T47D (cell line): ENCODE data around the gene ARID3B.

ENCODE experiments used
- DNase-seq, 2 experiments: peaks; one replicate each; pipeline versions ENCODE4 v3.0.0 to v3.0.0-alpha.2; 2011 to 2012; ENCODE audit warnings: low read depth in 1 of 2, low spot score in 1 of 2
- JUND ChIP-seq: IDR thresholded peaks from 2 replicates; pipeline ENCODE4 v1.6.1; 2012; ENCODE audit warnings: low read depth
- in situ Hi-C: cut with HindIII; loops from 2 replicates; pipeline ENCODE4 v1.10.0; 2016; ENCODE audit warnings: low sequenced_read_pairs, low pct_unique_long_range_greater_than_20kb

ARID3B gene

DNA sequence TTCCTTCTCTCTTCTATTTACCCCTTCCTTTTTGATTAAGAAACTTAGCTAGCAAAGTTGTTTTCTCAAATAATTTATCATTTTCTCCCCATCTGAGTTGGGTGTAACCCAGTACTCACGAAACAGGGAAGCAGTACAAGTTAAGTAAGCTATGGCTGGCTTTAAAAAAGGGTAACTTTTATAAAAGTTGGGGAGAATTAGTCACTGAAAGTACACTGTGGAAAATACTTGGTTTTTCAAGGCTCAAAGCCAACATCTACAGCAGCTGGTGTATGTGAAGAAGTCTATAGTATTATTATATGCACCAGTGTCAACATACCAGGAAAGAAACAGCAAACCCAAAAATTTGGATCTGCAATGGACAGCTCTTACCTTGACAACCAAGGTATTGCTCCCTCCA is 100.1 kb downstream of the ARID3B start:
- DNase-seq: no peak
- in situ Hi-C loops: no loop called here
- no peak for TF ChIP-seq JUND

- DNase-seq: peak; percentile 30 to 71
- 0 out of 2 replicates have a peak, but pooled peaks have one; percentile 22 for TF ChIP-seq JUND
- in situ Hi-C loops: no loop called here
Measured at GRCh38 chr15:74642348-74642733, 101.3 kb downstream of the ARID3B start.

DNA sequence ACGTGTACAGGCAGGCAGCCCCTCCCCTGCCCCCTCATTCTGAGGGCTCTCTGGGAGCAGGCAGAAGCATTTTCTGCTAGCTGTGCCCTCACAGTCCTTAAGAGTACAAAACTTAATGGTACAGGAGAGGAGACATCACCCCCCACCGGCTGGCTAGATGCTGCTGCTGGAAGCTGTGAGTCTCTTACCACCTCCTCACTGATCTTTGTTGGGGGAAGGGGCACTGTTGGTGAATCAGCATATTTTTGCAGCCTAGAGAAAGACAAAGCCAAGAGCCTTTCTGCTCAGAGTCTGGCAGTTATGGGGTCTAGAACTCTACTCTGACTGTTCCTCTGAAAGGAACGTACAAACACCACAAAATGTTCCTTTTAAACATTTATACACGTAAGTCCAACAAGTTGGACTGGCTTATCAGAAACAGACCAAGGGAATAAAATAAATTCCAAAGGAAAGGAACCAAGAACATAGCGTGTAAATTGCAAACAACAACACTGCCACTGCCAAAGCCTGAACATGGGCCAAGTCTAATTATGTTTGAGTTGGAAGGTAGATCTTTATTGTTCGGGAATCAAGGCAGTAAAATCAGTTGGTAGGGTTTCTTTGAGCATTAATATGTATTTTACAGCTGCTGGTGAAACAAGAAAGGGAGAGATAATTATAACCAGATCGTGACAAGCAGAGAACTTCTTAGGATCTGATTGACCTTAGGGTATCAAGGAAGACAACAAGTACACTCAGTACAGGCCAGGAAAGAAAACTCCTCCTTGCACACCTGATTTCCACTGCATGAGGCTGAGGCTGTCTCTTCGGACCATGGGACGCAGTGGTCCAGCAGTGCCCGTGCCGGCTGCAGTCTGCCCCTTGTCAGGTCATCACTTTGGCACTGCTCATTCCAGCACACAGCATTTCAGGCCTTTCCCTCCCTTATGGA is 102.0 kb downstream of the ARID3B start:
- DNase-seq: no peak
- in situ Hi-C loops: no loop called here
- TF ChIP-seq JUND: 0 out of 2 replicates have a peak, but pooled peaks have one; percentile 39

DNA sequence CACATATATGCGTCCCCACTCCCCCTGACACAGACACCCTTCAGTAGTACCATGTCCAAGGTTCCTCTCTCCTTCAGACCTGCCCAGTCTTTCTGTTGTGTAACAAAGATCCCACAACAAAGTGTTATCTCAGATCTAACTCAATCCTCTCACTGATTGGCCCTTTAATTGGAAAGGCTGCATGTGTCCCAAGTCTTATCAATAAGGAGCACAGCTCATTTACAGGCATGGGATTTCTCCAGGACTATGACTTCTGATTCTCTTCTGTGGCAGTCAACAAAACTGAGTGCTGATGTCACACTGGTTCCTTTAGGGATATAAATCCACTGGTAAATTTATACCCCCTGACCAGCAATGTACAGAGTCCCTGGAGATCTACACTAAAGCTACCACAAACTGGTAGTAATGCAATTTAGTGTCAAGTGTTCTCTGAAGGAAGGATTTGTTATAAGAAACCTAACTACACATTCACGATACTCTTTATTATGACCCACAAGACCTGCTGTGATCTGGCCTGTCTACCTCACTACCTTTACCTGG is 102.7 kb downstream of the ARID3B start:
- no peak for TF ChIP-seq JUND
- in situ Hi-C loops: no loop called here
- no peak for DNase-seq

DNA sequence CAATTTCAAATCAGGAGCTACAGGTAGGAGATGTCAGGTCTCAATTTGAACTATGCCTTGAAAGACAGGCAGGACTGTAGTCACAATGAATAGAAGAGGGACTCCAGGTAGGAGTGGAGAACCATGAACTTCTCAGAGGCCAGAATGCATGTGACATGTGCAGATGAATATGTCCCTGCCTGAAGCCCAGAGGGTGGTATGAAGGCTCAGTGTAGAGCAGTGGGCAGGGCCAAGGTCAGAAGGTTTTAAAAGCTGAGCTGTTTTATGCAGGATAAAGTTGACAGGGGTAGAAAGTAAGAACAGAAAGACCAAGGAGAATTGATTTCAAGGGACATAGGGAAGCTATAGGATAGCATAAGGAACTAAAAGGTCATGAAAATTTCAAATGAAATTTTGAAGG is 105.5 kb downstream of the ARID3B start:
- TF ChIP-seq JUND: no peak
- in situ Hi-C loops: no loop called here
- no peak for DNase-seq
